H1 (cell line): ENCODE results near the gene UGT1A9. TPM values are rescaled to one million over a fixed set of nuclear protein-coding genes. Genes with fewer than 3 reads are reported as not detected.

Experiments used
- RNF2 ChIP-seq: fragments of 200-900, 300-1000 bp; sonication (generic); IDR thresholded peaks from 2 replicates; pipeline ENCODE4 v1.7.1; 2016; ENCODE audit warnings: borderline replicate concordance, low read depth, mild to moderate bottlenecking, antibody characterized with exemption, low read length; ENCODE audit not compliant: poor library complexity, severe bottlenecking; ENCODE audit errors: missing control alignments
- SAP30 ChIP-seq: fragments of 300-600 bp; sonication (generic); IDR thresholded peaks from 2 replicates; pipeline ENCODE4 v1.7.1; 2012; ENCODE audit warnings: low read length, moderate library complexity, mild to moderate bottlenecking, inconsistent platforms; ENCODE audit not compliant: insufficient read depth, insufficient replicate concordance
- SUZ12 ChIP-seq: fragments of 200-600 bp; sonication (generic); IDR thresholded peaks from 2 replicates; pipeline ENCODE4 v1.6.1; 2012; ENCODE audit warnings: mild to moderate bottlenecking, inconsistent platforms, low read length, moderate library complexity, mixed read lengths
- polyA plus RNA-seq, 7 experiments: library from polyadenylated mRNA; depleted of rRNA in 3 of 7; stranded (reverse) in 5 of 7; unstranded in 2 of 7; fragments of >200 nt in 5 of 7; fragments of 200-250 nt in 2 of 7; gene quantifications; 1 replicate in 5 of 7; 2 replicates in 1 of 7; 4 replicates in 1 of 7; pipeline versions ENCODE4 v1.2.1 to v1.2.3, GENCODE V29; 2011 to 2013; ENCODE audit warnings: missing spikeins in 2 of 7, mixed read lengths in 2 of 7
- total RNA-seq: library from RNA; stranded (reverse); fragmentation: NEBNext Ultra II Directional; extraction: Animal tissue kit (Norgen Biotek cat#: 25700); gene quantifications from 2 replicates; pipeline ENCODE4 v1.2.1, GENCODE V29; 2021
- TF ChIP-seq, protein P1 (sequence below), 3 experiments: IDR thresholded peaks; 1 replicate in 2 of 3; 2 replicates in 1 of 3; pipeline versions ENCODE4 v1.5.1 to v1.6.1; 2011; ENCODE audit warnings: low read length in 3 of 3, mild to moderate bottlenecking in 3 of 3, inconsistent platforms in 2 of 3, low read depth in 1 of 3, moderate library complexity in 1 of 3; ENCODE audit not compliant: insufficient read depth in 1 of 3; ENCODE audit errors: control extremely low read depth in 1 of 3

UGT1A9 gene
- total and polyA plus RNA-seq, 2 of the 8 experiments (the other 6 are each of a cell fraction or from before 2014, with no cell fraction given): not detected

- no peak for TF ChIP-seq SAP30
- no peak for TF ChIP-seq RNF2
- no peak for TF ChIP-seq SUZ12
- TF ChIP-seq, protein P1, sequence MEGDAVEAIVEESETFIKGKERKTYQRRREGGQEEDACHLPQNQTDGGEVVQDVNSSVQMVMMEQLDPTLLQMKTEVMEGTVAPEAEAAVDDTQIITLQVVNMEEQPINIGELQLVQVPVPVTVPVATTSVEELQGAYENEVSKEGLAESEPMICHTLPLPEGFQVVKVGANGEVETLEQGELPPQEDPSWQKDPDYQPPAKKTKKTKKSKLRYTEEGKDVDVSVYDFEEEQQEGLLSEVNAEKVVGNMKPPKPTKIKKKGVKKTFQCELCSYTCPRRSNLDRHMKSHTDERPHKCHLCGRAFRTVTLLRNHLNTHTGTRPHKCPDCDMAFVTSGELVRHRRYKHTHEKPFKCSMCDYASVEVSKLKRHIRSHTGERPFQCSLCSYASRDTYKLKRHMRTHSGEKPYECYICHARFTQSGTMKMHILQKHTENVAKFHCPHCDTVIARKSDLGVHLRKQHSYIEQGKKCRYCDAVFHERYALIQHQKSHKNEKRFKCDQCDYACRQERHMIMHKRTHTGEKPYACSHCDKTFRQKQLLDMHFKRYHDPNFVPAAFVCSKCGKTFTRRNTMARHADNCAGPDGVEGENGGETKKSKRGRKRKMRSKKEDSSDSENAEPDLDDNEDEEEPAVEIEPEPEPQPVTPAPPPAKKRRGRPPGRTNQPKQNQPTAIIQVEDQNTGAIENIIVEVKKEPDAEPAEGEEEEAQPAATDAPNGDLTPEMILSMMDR (IDR thresholded peaks at IDR 0.05; ENCODE audit: control extremely low read depth in 1 of 3, insufficient read depth in 1 of 3, low read depth in 1 of 3, low read length in 3 of 3): no peak
Observed at GRCh38 chr2:233779722-233780121, 108.0 kb downstream of the UGT1A9 start (continued).
